ENCODE data around the gene ABCB10.

DNA sequence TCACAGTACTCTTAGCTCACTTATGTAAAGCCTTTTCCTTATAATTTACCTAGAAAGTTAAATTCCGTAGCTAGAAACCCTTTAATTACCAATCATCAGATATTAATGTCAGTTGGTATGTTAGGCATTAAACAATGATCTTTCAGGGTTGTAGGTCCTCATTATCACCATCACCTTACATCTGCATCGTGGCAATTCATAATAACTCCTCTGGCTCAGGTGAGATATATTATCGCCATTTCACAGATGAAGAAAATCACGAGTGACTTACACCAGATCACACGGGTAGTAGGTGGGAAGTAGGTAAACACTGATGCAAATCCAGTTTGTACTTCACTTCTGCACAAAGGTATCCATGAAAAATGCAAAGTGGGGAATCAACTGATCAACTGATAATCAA, 51.0 kb downstream of the ABCB10 start:
- TF ChIP-seq POLR2AphosphoS5 (IDR thresholded peaks at IDR 0.05) = no peak
- no peak for TF ChIP-seq CTCF (IDR thresholded peaks at IDR 0.05)

All from prostate gland (tissue), 2 donors.